Right lobe of liver (tissue), 4 donors: ENCODE data around the gene ARSB.

ENCODE experiments used
- POLR2A ChIP-seq: fragments of 450-650 bp; IDR thresholded peaks from one replicate; pipeline ENCODE4 v1.6.1; 2017; ENCODE audit warnings: antibody characterized with exemption, mild to moderate bottlenecking
- TF ChIP-seq, protein P1 (sequence below), 4 donors: fragments of 200-600 bp in 3 of 4; fragments of 450-650 bp in 1 of 4; IDR thresholded peaks; one replicate each; pipeline versions ENCODE4 v1.5.1 to v1.8.0; 2016 to 2022; ENCODE audit warnings: antibody characterized with exemption in 4 of 4, mild to moderate bottlenecking in 2 of 4
- donor health status: DM: no; HTN: no; CAD: no.
- donor health status: DM: no; HTN: no; CAD: no.
- donor health status: DM: no; HTN: yes; CAD: no.

DNA sequence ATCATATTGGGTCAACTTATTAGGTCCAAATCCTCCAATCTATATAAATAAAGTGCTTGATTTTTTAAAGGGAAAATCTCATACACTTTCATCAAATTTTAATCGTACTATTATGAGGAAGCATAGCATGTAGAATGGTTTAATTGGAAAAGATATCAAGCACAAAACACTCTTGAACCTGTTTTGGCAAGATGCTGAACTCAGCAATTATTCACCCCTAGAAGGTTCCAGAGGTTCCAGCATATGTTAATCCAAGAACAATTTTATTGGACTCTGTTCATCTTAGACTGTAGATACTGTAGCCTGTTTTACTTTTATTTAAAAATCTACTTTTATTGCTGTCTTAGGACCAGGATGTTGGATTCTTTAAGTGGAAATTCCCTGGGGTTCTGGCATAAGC, 244.1 kb downstream of the ARSB start:
- TF ChIP-seq, protein P1, sequence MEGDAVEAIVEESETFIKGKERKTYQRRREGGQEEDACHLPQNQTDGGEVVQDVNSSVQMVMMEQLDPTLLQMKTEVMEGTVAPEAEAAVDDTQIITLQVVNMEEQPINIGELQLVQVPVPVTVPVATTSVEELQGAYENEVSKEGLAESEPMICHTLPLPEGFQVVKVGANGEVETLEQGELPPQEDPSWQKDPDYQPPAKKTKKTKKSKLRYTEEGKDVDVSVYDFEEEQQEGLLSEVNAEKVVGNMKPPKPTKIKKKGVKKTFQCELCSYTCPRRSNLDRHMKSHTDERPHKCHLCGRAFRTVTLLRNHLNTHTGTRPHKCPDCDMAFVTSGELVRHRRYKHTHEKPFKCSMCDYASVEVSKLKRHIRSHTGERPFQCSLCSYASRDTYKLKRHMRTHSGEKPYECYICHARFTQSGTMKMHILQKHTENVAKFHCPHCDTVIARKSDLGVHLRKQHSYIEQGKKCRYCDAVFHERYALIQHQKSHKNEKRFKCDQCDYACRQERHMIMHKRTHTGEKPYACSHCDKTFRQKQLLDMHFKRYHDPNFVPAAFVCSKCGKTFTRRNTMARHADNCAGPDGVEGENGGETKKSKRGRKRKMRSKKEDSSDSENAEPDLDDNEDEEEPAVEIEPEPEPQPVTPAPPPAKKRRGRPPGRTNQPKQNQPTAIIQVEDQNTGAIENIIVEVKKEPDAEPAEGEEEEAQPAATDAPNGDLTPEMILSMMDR (IDR thresholded peaks at IDR 0.05): no peak
- TF ChIP-seq POLR2A: no peak
